H1 (cell line): ENCODE results near the gene ACAP1. TPM values are rescaled to one million over a fixed set of nuclear protein-coding genes. Genes with fewer than 3 reads are reported as not detected.
A peak's percentile ranks its signal among the peaks of the same experiment; 100 is the strongest.

Experiments used
- BRCA1 ChIP-seq: IDR thresholded peaks from 2 replicates; pipeline ENCODE4 v1.6.1; 2012; ENCODE audit warnings: low read depth, low read length, improper control_type of control experiment
- CREB1 ChIP-seq: IDR thresholded peaks from 2 replicates; pipeline ENCODE4 v1.6.1; 2012; ENCODE audit warnings: inconsistent platforms
- CTBP2 ChIP-seq: IDR thresholded peaks from 2 replicates; pipeline ENCODE4 v1.7.0; 2011; ENCODE audit warnings: borderline replicate concordance, mild to moderate bottlenecking, moderate library complexity, mixed read lengths, low read length; ENCODE audit not compliant: insufficient read depth, insufficient read length
- CTCF ChIP-seq, 3 experiments: IDR thresholded peaks; 1 replicate in 2 of 3; 2 replicates in 1 of 3; pipeline versions ENCODE4 v1.5.1 to v1.6.1; 2011; ENCODE audit warnings: low read length in 3 of 3, mild to moderate bottlenecking in 3 of 3, inconsistent platforms in 2 of 3, low read depth in 1 of 3, moderate library complexity in 1 of 3; ENCODE audit not compliant: insufficient read depth in 1 of 3; ENCODE audit errors: control extremely low read depth in 1 of 3
- HDAC2 ChIP-seq, 2 experiments: fragments of 300-600 bp in 1 of 2; sonication (generic) in 1 of 2; IDR thresholded peaks; 2 replicates each; pipeline ENCODE4 v1.6.1; 2011 to 2012; ENCODE audit warnings: low read depth in 2 of 2, low read length in 2 of 2, mild to moderate bottlenecking in 2 of 2, moderate library complexity in 2 of 2, borderline replicate concordance in 1 of 2, inconsistent platforms in 1 of 2
- JUN ChIP-seq: IDR thresholded peaks from 2 replicates; pipeline ENCODE4 v1.6.1; 2011; ENCODE audit warnings: low read depth, mild to moderate bottlenecking, improper control_type of control experiment, low read length
- NRF1 ChIP-seq: IDR thresholded peaks from 2 replicates; pipeline ENCODE4 v1.6.1; 2011; ENCODE audit warnings: mild to moderate bottlenecking, low read depth, low read length, improper control_type of control experiment
- POLR2A ChIP-seq, 2 experiments: IDR thresholded peaks; 1 replicate in 1 of 2; 2 replicates in 1 of 2; pipeline ENCODE4 v1.6.1; 2011; ENCODE audit warnings: low read depth in 2 of 2, low read length in 2 of 2, mild to moderate bottlenecking in 2 of 2; ENCODE audit errors: control extremely low read depth in 1 of 2
- POLR2AphosphoS5 ChIP-seq: IDR thresholded peaks from 2 replicates; pipeline ENCODE4 v1.6.1; 2011; ENCODE audit warnings: low read depth, low read length
- RBBP5 ChIP-seq: IDR thresholded peaks from 2 replicates; pipeline ENCODE4 v1.7.1; 2012; ENCODE audit warnings: low read depth, mild to moderate bottlenecking, inconsistent platforms, low read length, moderate library complexity, borderline replicate concordance
- RFX5 ChIP-seq: IDR thresholded peaks from 2 replicates; pipeline ENCODE4 v1.6.1; 2011; ENCODE audit warnings: low read depth, low read length, improper control_type of control experiment, borderline replicate concordance
- RNF2 ChIP-seq: fragments of 200-900, 300-1000 bp; sonication (generic); IDR thresholded peaks from 2 replicates; pipeline ENCODE4 v1.7.1; 2016; ENCODE audit warnings: borderline replicate concordance, low read depth, mild to moderate bottlenecking, antibody characterized with exemption, low read length; ENCODE audit not compliant: poor library complexity, severe bottlenecking; ENCODE audit errors: missing control alignments
- SP1 ChIP-seq: IDR thresholded peaks from 2 replicates; pipeline ENCODE4 v1.6.1; 2011; ENCODE audit warnings: low read depth, low read length
- TAF1 ChIP-seq: IDR thresholded peaks from 2 replicates; pipeline ENCODE4 v1.6.1; 2011; ENCODE audit warnings: mild to moderate bottlenecking, low read depth, low read length
- TBP ChIP-seq: IDR thresholded peaks from 2 replicates; pipeline ENCODE4 v1.6.1; 2011; ENCODE audit warnings: low read depth, low read length, improper control_type of control experiment
- TEAD4 ChIP-seq: IDR thresholded peaks from 2 replicates; pipeline ENCODE4 v1.6.1; 2012; ENCODE audit warnings: low read depth, low read length, inconsistent platforms, mixed read lengths
- YY1 ChIP-seq: IDR thresholded peaks from 2 replicates; pipeline ENCODE4 v1.6.1; 2011; ENCODE audit warnings: low read depth, mild to moderate bottlenecking, low read length
- ZNF274 ChIP-seq: IDR thresholded peaks from 2 replicates; pipeline ENCODE4 v1.7.0; 2012; ENCODE audit warnings: low read length, borderline replicate concordance; ENCODE audit errors: extremely low read depth
- polyA plus RNA-seq, 7 experiments: library from polyadenylated mRNA; depleted of rRNA in 3 of 7; stranded (reverse) in 5 of 7; unstranded in 2 of 7; fragments of >200 nt in 5 of 7; fragments of 200-250 nt in 2 of 7; gene quantifications; 1 replicate in 5 of 7; 2 replicates in 1 of 7; 4 replicates in 1 of 7; pipeline versions ENCODE4 v1.2.1 to v1.2.3, GENCODE V29; 2011 to 2013; ENCODE audit warnings: missing spikeins in 2 of 7, mixed read lengths in 2 of 7
- total RNA-seq: library from RNA; stranded (reverse); fragmentation: NEBNext Ultra II Directional; extraction: Animal tissue kit (Norgen Biotek cat#: 25700); gene quantifications from 2 replicates; pipeline ENCODE4 v1.2.1, GENCODE V29; 2021

ACAP1 gene
- total and polyA plus RNA-seq, 2 of the 8 experiments (the other 6 are each of a cell fraction or from before 2014, with no cell fraction given) = 11.9 to 45.1 TPM

GRCh38 chr17:7329997-7330637, 6.2 kb upstream of the ACAP1 start (continued):
- TF ChIP-seq RNF2 = no peak
- no peak for TF ChIP-seq NRF1
- TF ChIP-seq TBP = peak; percentile 21; the same call in 1 of the 2 replicates
- no peak for TF ChIP-seq ZNF274
- TF ChIP-seq HDAC2 (IDR thresholded peaks at IDR 0.05; ENCODE audit: borderline replicate concordance in 1 of 2, low read depth in 2 of 2, low read length in 2 of 2) = peak in 1 of 2 experiments; percentile 55; a peak in 1 of 4 replicates
- TF ChIP-seq RFX5 = no peak
- TF ChIP-seq RBBP5 = no peak
- TF ChIP-seq TEAD4 = no peak
- no peak for TF ChIP-seq CREB1
- peak; percentile 51; the same call in 1 of the 2 replicates for TF ChIP-seq TAF1
- 0 out of 2 replicates have a peak, but pooled peaks have one; percentile 18 for TF ChIP-seq POLR2AphosphoS5
- peak in 1 of 2 experiments; percentile 70; a peak in 2 of 3 replicates for TF ChIP-seq POLR2A (IDR thresholded peaks at IDR 0.05; ENCODE audit: control extremely low read depth in 1 of 2, low read depth in 2 of 2, low read length in 2 of 2)
- no peak for TF ChIP-seq BRCA1
- TF ChIP-seq YY1 = 0 out of 2 replicates have a peak, but pooled peaks have one; percentile 28
- no peak for TF ChIP-seq JUN
- no peak for TF ChIP-seq CTBP2
- TF ChIP-seq SP1 = peak; percentile 62; the same call in 1 of the 2 replicates
- TF ChIP-seq CTCF (IDR thresholded peaks at IDR 0.05; ENCODE audit: control extremely low read depth in 1 of 3, insufficient read depth in 1 of 3, low read depth in 1 of 3, low read length in 3 of 3) = no peak
